GM18520 (cell line): ENCODE results near the gene CDK5RAP3.
"Not testable (repeated sequence)": the region's sequence is repeated elsewhere in the genome, so short reads cannot be mapped to it uniquely, and the experiment has no call there.

Experiments
- ATAC-seq: cut with Tn5 transposase; IDR thresholded peaks from one replicate; pipeline ENCODE4 v1.9.1; 2021; ENCODE audit not compliant: unreplicated experiment

CDK5RAP3 gene

DNA sequence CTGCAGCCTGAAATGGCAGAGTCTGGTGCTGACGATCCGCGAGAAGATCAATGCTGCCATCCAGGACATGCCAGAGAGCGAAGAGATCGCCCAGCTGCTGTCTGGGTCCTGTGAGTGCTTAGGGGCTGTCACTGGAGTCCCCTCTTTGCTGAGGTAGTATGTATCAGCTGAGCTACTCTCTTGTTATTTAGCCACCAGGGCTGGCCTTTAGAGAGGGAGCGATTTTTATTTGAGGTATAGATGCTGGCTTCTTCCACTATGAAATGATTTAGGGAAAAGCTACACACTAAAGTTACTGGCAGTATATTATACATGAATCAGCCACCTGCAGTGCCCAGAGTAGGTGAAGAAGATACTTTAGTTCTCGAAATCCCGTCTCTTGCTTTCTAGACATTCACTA is 2.6 kb downstream of the CDK5RAP3 start:
- ATAC-seq = no peak

GRCh38 chr17:47975189-47975822 is 4.4 kb downstream of the CDK5RAP3 start:
- ATAC-seq = no peak

DNA sequence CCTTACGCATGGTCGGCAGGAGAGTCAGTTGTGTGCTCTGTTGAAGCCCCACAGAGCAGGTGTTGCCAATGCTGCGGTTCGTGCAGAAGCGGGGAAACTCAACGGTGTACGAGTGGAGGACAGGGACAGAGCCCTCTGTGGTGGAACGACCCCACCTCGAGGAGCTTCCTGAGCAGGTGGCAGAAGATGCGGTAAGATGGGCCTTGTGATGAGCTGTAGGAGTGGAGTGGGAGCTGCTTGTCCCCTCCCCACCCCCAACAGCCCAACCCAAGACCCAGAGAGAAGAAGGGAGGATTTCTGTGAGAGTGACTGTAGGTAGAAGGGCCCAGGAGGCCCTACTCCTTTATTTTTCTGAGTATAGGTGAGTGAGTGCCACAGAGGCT is 4.9 kb downstream of the CDK5RAP3 start:
- no peak for ATAC-seq

DNA sequence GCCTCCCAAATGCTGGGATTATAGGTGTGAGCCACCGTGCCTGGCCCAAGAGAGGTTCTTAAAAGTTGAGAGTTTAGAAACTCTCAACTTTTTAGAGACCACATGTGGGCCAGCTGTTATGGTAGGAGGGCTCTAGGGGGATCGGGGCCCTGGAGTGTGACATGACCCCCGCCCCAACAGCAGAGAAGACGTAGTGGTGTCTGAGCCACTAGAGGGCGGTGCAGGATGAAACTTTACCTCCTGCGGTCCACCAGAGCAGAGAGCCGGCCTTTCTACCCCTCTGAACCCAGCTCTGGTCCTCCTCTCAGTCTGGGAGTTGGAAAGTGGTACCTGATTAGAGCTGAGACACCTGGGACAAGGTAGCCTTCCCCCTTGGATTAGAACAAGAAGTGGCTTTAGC is 7.4 kb downstream of the CDK5RAP3 start:
- no peak for ATAC-seq

DNA sequence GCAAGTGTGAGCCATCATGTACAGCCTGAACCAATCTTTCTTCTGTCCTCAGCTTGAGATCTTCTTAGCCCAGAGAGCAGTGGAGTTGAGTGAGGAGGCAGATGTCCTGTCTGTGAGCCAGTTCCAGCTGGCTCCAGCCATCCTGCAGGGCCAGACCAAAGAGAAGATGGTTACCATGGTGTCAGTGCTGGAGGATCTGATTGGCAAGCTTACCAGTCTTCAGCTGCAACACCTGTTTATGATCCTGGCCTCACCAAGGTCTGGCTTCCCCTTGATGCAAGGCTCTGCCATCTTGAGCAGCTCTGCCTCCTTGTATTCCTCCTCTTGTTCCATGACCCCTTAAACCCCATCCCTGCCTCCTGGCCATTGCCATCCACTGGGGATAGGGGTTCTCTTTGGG is 9.6 kb downstream of the CDK5RAP3 start:
- ATAC-seq = no peak

GRCh38 chr17:47981462-47981861 is 10.5 kb downstream of the CDK5RAP3 start:
- ATAC-seq = no peak

GRCh38 chr17:47982091-47982617 is 11.2 kb downstream of the CDK5RAP3 start:
- no peak for ATAC-seq

GRCh38 chr17:47982645-47983390 is 11.9 kb downstream of the CDK5RAP3 start:
- no peak for ATAC-seq

- no peak for ATAC-seq
Measured at GRCh38 chr17:47983492-47984223, 12.7 kb downstream of the CDK5RAP3 start.

GRCh38 chr17:47986520-47986919 is 15.6 kb downstream of the CDK5RAP3 start:
- ATAC-seq = no peak

- no peak for ATAC-seq
Measured at GRCh38 chr17:47987240-47987835, 16.4 kb downstream of the CDK5RAP3 start.

GRCh38 chr17:47988445-47988844 is 17.5 kb downstream of the CDK5RAP3 start:
- ATAC-seq = not testable (repeated sequence)

- ATAC-seq = no peak
Measured at GRCh38 chr17:47989159-47989558, 18.2 kb downstream of the CDK5RAP3 start.

GRCh38 chr17:47989700-47990099 is 18.8 kb downstream of the CDK5RAP3 start:
- no peak for ATAC-seq

DNA sequence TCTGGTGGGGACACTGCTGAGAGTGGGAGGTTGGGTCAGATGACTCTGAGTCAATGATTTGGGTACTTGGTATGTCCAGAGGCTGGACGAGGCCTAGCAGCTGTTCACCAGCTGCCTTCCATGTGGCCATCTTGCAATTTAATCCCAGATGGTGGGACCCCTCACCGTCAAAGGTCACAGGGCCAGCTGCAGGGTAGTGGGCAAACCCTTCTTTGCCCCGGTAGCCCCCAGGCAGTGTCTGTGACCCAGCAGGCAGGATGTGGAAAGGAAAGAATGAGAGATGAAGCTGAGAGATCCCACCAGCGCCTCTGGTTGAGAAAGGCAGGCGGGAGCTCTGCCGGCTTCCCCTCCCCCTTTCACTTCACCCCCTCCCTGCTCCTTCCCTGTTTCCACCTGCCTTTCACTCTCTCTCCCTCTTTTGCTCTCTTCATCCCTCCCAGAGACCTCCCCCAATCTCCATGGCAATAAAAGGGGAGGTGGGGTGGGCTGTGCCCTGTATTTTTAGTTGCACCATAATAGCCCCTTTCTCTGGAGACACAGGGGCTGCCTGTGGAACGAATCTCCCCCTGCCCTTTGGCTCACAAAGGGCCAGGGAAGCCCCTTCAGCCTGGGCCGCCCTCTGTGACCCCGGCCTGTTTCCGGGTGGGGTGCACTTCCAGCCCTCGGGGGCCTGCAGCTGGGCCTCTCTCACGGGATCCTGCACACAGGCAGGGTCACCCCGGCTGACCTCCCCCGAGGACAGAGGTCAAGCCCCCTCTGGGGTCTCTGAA is 20.2 kb downstream of the CDK5RAP3 start:
- no peak for ATAC-seq

DNA sequence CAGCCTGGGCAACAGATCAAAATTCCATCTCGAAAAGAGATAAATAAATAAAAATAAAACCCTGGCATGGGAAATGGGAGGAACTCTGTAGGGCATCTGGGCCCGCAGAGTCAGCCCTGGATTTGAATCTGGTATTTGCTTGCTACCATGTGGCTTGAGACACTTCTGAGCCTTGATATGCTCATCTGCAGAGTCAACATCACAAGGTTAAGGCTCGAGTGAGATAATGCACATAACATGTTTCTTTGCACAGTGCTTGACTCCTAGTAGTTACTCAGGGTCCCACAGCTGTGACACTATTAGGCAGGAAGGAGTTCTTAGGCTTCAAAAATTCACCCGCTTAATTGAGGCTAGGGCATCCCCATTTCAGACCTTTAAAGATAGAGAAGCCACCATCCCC is 21.3 kb downstream of the CDK5RAP3 start:
- ATAC-seq = no peak

- ATAC-seq = no peak
Measured at GRCh38 chr17:47993031-47993564, 22.2 kb downstream of the CDK5RAP3 start.

- no peak for ATAC-seq
Measured at GRCh38 chr17:47993964-47994363, 23.1 kb downstream of the CDK5RAP3 start.

DNA sequence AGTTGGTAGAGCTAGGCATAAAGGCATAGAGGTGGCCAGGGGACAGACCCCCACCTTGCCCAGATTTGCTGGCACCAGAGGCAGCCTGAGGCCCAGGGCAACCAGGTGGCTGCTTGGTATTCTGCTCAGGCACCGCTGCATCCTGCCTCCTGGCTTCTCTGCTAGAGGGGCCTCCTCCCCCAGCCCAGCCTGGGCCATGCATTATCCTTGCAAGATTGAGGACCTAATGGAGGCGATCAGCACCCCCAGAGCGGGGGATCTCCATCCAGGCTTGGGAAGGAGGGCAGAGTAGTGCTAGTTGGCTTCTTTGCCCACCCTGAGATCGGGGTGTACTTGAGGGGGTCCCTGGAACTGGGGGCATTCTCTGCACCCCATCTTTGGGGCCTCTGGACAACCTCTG is 23.8 kb downstream of the CDK5RAP3 start:
- ATAC-seq = no peak

DNA sequence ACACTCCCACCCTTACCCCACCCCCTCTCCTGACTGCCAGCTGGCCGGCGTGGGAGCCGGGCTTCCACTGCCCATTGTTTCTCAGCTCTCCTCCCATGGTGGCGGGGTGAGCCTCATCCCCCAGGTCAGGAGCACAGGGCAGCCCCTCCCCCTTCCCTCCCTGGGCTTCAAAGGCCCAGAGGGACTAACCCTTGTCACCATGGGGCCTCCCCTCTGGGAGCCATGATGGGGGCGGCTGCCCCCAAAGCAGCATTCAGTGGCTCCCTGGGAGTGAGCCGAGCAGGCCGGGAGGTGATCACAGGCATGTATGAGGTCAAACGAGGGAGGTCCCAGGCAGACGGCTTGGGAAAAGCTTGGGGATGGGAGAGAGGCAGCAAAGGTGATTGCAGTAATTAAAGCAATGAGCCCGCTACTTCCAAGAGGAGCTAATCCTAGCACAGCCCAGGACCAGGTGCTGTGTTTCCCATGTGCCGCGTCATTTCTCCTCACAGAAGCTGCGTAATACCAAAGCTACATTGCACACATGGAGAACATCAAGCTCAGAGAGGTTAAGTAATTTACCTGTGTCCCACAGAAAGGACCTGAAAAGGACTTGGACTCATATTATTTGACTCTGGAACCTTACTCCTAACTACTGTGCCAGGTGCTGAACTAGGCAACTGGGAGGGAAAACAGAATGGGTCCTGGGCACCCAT is 24.5 kb downstream of the CDK5RAP3 start:
- ATAC-seq = no peak
